ENCODE data around the gene EXD3.
"Not testable (repeated sequence)": the region's sequence is repeated elsewhere in the genome, so short reads cannot be mapped to it uniquely, and the experiment has no call there.

EXD3 gene

GRCh38 chr9:137430723-137431415 lies 7.9 kb upstream of the EXD3 start:
- DNase-seq = no peak

GRCh38 chr9:137429974-137430722 lies 7.2 kb upstream of the EXD3 start:
- DNase-seq = no peak

- no peak for DNase-seq
Measured at GRCh38 chr9:137429546-137429890, 6.6 kb upstream of the EXD3 start.

- no peak for DNase-seq
Measured at GRCh38 chr9:137428841-137429545, 6.0 kb upstream of the EXD3 start.

- DNase-seq = no peak
Measured at GRCh38 chr9:137428311-137428630, 5.3 kb upstream of the EXD3 start.

- no peak for DNase-seq
Measured at GRCh38 chr9:137427454-137428310, 4.7 kb upstream of the EXD3 start.

- no peak for DNase-seq
Measured at GRCh38 chr9:137426018-137426681, 3.2 kb upstream of the EXD3 start.

GRCh38 chr9:137423514-137424291 lies 741 bp upstream of the EXD3 start:
- DNase-seq = no peak

GRCh38 chr9:137421838-137422603 lies 941 bp downstream of the EXD3 start:
- DNase-seq = no peak

GRCh38 chr9:137417161-137418021 lies 5.6 kb downstream of the EXD3 start:
- no peak for DNase-seq

- DNase-seq = no peak
Measured at GRCh38 chr9:137416563-137417151, 6.3 kb downstream of the EXD3 start.

GRCh38 chr9:137416006-137416562 lies 6.9 kb downstream of the EXD3 start:
- DNase-seq = no peak

- DNase-seq = no peak
Measured at GRCh38 chr9:137415451-137415850, 7.5 kb downstream of the EXD3 start.

GRCh38 chr9:137412431-137412830 lies 10.5 kb downstream of the EXD3 start:
- no peak for DNase-seq

- DNase-seq = peak; percentile 63
Measured at GRCh38 chr9:137411645-137412380, 11.1 kb downstream of the EXD3 start.

GRCh38 chr9:137411260-137411644 lies 11.7 kb downstream of the EXD3 start:
- no peak for DNase-seq

- DNase-seq = no peak
Measured at GRCh38 chr9:137410891-137411249, 12.1 kb downstream of the EXD3 start.

- DNase-seq = not testable (repeated sequence)
Measured at GRCh38 chr9:137410236-137410890, 12.6 kb downstream of the EXD3 start.
